HUES64 (cell line): Measurements from ENCODE around the gene FAXC.

Experiments used
- H3K27ac ChIP-seq: 2 replicates; pipeline ENCODE4 v1.7.0; 2013; ENCODE audit warnings: low read depth, low read length, inconsistent platforms
- H3K27me3 ChIP-seq: 2 replicates; pipeline ENCODE4 v1.6.1; 2013; ENCODE audit warnings: mild to moderate bottlenecking, low read length; ENCODE audit not compliant: insufficient read depth
- H3K36me3 ChIP-seq: 2 replicates; pipeline ENCODE4 v1.6.1; 2013; ENCODE audit warnings: mild to moderate bottlenecking, low read length; ENCODE audit not compliant: insufficient read depth
- H3K4me1 ChIP-seq: 2 replicates; pipeline ENCODE4 v1.6.1; 2013; ENCODE audit warnings: mild to moderate bottlenecking, low read length, moderate library complexity; ENCODE audit not compliant: insufficient read depth
- H3K4me3 ChIP-seq: 2 replicates; pipeline ENCODE4 v1.5.1; 2013; ENCODE audit warnings: mild to moderate bottlenecking, low read length, moderate library complexity
- H3K9ac ChIP-seq: 2 replicates; pipeline ENCODE4 v1.6.1; 2013; ENCODE audit warnings: mild to moderate bottlenecking, low read depth, low read length
- H3K9me3 ChIP-seq: 2 replicates; pipeline ENCODE4 v1.6.1; 2013; ENCODE audit warnings: low read depth, low read length; ENCODE audit not compliant: insufficient read depth
- WGBS: fragments of 150-250, 120-280 bp; methylation state at CpG from one replicate; pipeline ENCODE4 v1.1.7; 2013; ENCODE audit warnings: missing lambda C conversion rate; 5-methylcytosine and 5-hydroxymethylcytosine counted together

FAXC gene

DNA sequence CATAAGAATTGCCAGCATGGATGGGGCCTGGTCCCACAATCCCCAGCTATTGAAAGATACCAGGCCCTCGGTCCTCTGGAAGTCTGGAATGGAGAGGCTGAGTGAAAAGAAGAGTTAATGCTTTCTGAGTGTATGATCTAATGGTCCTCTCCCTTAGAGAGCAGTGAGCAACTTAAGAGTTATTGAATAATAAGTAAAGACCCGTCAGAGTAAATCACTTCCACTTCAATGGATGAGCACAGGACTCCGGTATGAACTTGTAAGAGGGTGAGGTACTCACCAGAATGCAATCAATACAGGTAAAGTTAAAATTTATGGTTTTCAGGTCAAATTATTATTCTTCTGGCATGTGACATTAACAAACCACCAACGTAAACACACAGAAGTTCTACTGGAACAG lies 39.9 kb downstream of the FAXC start:
- 96% methylated on average over 4 of the region's 4 CpGs for WGBS
- Histone ChIP-seq H3K9me3 (no peaks in the 10 kb centered on the region), H3K4me1 (peaks cover 6% of the 10 kb centered on the region), H3K27ac (no peak overlapping the region), H3K36me3 (peaks cover 3% of the 10 kb centered on the region; the same call in 1 of the 2 replicates), H3K4me3 (no peak overlapping the region), H3K9ac (no peak overlapping the region), H3K27me3 (no peaks in the 10 kb centered on the region)

DNA sequence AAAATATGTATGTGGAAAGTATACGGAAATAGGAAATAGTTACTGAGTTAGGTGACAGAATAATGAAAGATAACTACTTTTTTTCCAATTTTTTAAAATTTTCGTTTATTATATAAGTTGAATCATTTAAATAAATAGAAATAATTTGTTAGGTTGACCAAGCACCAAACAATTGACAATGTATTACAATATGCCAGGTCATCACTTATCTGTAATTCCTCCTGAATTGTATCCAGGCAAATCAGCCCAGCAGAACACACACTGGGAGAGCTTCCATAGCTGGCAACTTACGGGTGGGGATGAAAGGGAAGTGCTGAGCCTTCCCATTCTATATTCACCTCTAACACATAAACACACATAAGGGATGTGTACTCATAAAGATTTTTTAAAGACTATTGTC lies 40.7 kb downstream of the FAXC start:
- no peaks in the 10 kb centered on the region for H3K27me3 ChIP-seq
- H3K36me3 ChIP-seq, result 0 out of 2 replicates have a peak, but pooled peaks cover 3% of the 10 kb centered on the region
- H3K27ac ChIP-seq, result no peak overlapping the region
- no peak overlapping the region for H3K4me3 ChIP-seq
- H3K9ac ChIP-seq, result no peak overlapping the region
- H3K9me3 ChIP-seq, result no peaks in the 10 kb centered on the region
- no CpG with 5 or more reads among the region's 3 CpGs for WGBS
- H3K4me1 ChIP-seq, result peaks cover 6% of the 10 kb centered on the region

DNA sequence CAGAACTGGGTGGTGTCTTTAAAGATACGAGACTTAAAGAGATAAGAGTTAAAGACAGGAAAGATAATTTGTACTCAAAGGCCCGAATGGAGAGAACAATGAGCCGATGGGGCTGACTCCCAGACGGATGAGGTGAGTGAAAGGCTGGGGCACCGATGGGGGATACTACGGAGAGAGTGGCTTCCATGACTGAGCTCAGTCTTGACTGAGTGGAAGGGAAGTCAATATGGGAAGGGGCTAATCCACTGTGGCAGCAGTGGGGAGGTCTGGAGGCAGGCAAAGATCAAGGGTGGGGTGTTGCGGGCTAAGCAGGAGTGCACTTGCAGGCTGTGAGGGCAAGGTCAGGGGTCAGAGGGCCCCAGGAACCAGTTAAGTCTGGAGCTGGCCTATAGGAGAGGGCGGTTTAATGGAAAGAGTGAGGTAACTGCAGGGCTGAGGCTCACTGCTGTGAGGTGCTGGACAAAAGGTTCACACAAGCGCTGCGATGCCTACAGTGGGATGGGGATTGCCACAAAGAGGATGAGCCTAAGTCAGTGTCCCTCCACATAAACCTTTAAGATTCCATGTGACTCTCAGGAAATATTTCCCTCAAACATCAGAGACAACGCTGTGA lies 42.1 kb downstream of the FAXC start:
- 84% methylated on average over 10 of the region's 11 CpGs for WGBS
- 0 out of 2 replicates have a peak, but pooled peaks cover 3% of the 10 kb centered on the region for H3K36me3 ChIP-seq
- no peaks in the 10 kb centered on the region for H3K27me3 ChIP-seq
- no peak overlapping the region for H3K27ac ChIP-seq
- peaks cover 6% of the 10 kb centered on the region for H3K4me1 ChIP-seq
- no peak overlapping the region for H3K4me3 ChIP-seq
- H3K9me3 ChIP-seq, result no peaks in the 10 kb centered on the region
- no peak overlapping the region for H3K9ac ChIP-seq

DNA sequence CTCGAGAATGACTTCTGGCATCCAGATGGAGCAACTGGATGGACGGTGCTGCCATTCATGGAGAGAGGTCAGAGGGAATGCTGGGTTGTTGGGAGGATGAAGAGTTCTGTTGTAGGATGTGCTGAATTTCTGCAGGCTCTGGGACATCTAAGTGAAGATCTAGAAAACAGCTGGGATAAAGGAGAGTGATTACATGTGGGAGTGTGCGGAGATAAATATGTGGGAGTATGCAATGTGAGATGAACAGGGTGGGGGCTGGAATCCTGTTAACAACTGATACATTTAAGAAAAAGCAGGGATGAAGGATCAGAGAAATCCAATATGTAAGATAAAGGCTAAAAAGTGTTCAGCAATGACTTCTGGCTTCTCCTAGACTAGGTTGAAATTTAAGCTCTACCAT lies 43.1 kb downstream of the FAXC start:
- H3K4me1 ChIP-seq, result peaks cover 6% of the 10 kb centered on the region
- 0 out of 2 replicates have a peak, but pooled peaks cover 4% of the 10 kb centered on the region for H3K36me3 ChIP-seq
- WGBS, result 94% methylated on average over 3 of the region's 3 CpGs
- no peaks in the 10 kb centered on the region for H3K27me3 ChIP-seq
- H3K27ac ChIP-seq, result no peak overlapping the region
- H3K4me3 ChIP-seq, result no peak overlapping the region
- H3K9me3 ChIP-seq, result no peaks in the 10 kb centered on the region
- no peak overlapping the region for H3K9ac ChIP-seq

DNA sequence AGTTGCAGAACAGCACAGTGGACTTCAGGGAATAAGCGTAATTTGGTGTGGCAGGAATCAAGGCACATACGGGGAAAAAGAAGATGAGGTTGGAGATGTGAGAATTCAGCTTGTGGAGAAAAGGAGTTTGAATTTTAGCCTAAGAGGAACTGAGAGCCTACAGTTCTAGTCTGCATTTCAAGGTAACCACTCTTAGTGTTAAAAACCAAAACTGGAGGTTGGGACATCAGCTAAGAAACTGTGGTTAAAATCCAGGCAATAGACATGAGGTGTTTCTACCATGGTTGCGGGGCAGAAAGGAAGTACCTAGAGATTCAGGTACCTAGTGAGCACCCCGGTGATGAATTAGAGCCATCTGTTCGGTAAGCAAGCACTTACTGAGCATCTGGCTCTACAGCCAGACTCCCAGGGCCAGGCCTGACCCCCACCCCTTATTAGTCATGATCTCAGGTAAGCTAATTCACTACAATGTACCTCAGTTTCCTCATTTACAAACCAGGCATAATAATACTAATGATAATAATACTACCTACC lies 44.4 kb downstream of the FAXC start:
- Histone ChIP-seq H3K4me1 (peaks cover 6% of the 10 kb centered on the region), H3K27me3 (no peaks in the 10 kb centered on the region), H3K9ac (no peak overlapping the region), H3K9me3 (no peaks in the 10 kb centered on the region), H3K4me3 (no peak overlapping the region), H3K27ac (no peak overlapping the region), H3K36me3 (0 out of 2 replicates have a peak, but pooled peaks cover 4% of the 10 kb centered on the region)
- 96% methylated on average over 5 of the region's 5 CpGs for WGBS

DNA sequence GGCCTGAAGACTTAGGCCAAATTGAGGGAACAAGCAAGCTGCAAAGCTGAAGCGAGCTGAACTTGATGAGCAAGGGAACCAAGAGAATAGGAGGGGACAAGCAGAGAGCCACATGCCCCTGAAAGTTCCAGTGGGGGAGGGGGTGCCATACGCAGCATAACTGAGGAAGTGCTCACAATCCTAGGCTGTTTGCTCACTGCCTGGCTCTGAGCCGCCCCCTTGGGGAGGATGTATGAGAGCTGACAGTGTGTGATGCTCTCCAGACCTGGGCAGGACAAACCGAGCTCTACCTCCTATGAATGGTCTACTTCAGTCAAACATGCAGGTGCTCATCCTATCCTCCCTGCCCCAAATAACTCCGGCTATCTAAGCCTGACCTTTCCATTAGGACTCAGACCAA lies 52.1 kb downstream of the FAXC start:
- Histone ChIP-seq H3K9me3 (no peaks in the 10 kb centered on the region), H3K4me1 (no peaks in the 10 kb centered on the region), H3K4me3 (no peak overlapping the region), H3K27me3 (no peaks in the 10 kb centered on the region), H3K27ac (no peak overlapping the region), H3K36me3 (0 out of 2 replicates have a peak, but pooled peaks cover 4% of the 10 kb centered on the region), H3K9ac (no peak overlapping the region)
- WGBS, result 93% methylated on average over 5 of the region's 5 CpGs

DNA sequence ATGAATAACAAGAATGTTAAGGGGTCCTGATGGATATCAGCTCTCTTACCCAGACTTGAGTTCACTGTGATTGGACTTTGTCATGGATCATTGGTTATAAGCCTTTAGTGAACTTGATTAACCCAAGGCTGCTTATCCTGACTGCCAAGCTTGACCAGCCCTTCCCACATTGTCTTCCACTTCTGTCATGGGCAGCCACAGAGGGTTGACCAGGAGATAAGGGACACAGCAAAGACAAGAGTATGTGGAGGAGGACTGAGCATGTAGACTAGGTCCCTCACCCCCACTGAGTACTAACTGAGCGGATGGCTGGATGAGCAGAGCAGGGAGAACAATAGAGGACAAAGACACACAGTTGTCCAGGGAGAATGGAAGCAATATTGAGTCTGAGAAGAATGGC lies 52.5 kb downstream of the FAXC start:
- H3K36me3 ChIP-seq, result 0 out of 2 replicates have a peak, but pooled peaks cover 3% of the 10 kb centered on the region
- H3K27ac ChIP-seq, result no peak overlapping the region
- H3K9ac ChIP-seq, result no peak overlapping the region
- WGBS, result 95% methylated on average over 1 of the region's 1 CpG
- no peaks in the 10 kb centered on the region for H3K4me1 ChIP-seq
- no peaks in the 10 kb centered on the region for H3K9me3 ChIP-seq
- no peak overlapping the region for H3K4me3 ChIP-seq
- H3K27me3 ChIP-seq, result no peaks in the 10 kb centered on the region

DNA sequence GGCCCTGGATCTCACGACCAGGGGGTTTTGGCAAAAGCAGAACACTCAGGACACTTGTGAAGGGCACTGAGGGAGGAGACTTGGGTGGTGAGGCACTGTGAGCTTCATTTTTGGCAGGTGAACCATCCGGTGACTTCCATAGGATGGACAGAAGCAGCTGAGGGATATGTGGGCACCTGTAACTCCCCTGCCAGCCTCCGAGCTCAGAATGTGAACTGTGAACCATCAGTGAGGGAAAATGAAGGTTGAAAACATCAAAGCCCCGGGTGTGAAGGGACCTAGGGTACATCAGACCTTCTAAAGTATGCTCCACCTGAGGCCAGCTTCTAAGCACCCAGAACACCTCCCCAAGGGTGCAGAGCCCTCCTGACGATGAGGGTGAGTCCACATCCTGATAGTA lies 53.2 kb downstream of the FAXC start:
- Histone ChIP-seq H3K4me1 (no peaks in the 10 kb centered on the region), H3K9me3 (no peaks in the 10 kb centered on the region), H3K27me3 (no peaks in the 10 kb centered on the region), H3K4me3 (no peak overlapping the region), H3K9ac (no peak overlapping the region), H3K27ac (no peak overlapping the region), H3K36me3 (0 out of 2 replicates have a peak, but pooled peaks cover 2% of the 10 kb centered on the region)
- WGBS, result 94% methylated on average over 5 of the region's 5 CpGs

DNA sequence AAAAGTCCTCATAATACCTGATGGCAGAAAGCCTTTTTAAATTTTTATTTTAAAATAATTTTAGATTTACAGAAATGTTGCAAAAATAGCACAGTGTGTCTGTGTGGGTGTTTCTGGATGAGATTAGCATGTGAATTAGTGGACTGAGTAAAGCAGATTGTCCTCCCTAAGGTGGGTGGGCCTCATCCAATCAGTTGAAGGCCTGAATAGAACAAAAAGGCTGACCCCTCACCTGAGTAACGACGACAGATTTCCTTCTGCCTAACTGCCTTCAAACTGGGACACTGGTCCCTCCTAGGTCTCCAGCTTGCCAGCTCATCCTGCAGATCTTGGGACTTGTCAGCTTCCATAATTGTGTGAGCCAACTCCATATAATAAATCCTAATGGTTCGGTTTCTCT lies 54.2 kb downstream of the FAXC start:
- H3K27me3 ChIP-seq, result no peaks in the 10 kb centered on the region
- H3K9ac ChIP-seq, result no peak overlapping the region
- no peaks in the 10 kb centered on the region for H3K4me1 ChIP-seq
- H3K4me3 ChIP-seq, result no peak overlapping the region
- no peak overlapping the region for H3K27ac ChIP-seq
- no peaks in the 10 kb centered on the region for H3K9me3 ChIP-seq
- WGBS, result 96% methylated on average over 3 of the region's 3 CpGs
- 0 out of 2 replicates have a peak, but pooled peaks cover 5% of the 10 kb centered on the region for H3K36me3 ChIP-seq

DNA sequence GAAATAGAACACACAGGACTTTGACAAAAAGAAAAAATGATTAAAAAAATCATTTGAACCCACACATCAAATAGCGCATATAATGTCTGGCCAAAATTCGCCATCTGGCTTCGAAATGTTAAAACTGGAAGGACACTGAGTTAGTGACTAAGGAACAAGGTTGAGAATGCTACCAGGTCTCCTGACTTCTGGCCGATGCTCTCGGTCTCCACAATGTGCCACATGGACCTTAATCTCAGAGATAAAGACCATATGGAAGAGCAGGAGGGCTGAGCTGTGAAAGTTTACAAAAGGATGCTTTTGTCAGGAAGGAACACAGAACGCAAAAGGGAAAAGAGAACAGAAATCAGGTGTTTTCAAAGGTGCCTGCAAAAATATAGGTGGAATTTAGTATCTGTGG lies 54.7 kb downstream of the FAXC start:
- no peak overlapping the region for H3K9ac ChIP-seq
- 0 out of 2 replicates have a peak, but pooled peaks cover 5% of the 10 kb centered on the region for H3K36me3 ChIP-seq
- H3K27ac ChIP-seq, result no peak overlapping the region
- no peaks in the 10 kb centered on the region for H3K9me3 ChIP-seq
- no peaks in the 10 kb centered on the region for H3K27me3 ChIP-seq
- no peak overlapping the region for H3K4me3 ChIP-seq
- no peaks in the 10 kb centered on the region for H3K4me1 ChIP-seq
- 95% methylated on average over 6 of the region's 6 CpGs for WGBS

DNA sequence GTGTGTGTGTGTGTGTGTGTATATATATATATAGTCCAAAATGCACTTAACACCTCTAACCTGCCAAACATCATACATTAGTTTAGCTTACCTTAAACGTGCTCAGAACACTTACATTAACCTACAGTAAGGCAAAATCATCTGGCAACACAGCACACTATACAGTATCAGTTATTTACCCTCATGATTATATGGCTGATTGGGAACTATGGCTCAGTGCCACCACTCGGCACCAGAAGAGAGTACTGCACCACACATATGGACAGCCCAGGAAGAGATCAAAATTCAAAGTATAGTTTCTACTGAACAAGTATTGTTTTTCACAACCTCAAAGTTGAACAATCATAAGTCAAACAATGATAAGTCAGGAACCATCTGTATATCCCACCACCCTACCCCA lies 59.8 kb downstream of the FAXC start:
- peaks cover 5% of the 10 kb centered on the region; the same call in 1 of the 2 replicates for H3K36me3 ChIP-seq
- no peak overlapping the region for H3K27ac ChIP-seq
- no peak overlapping the region for H3K9ac ChIP-seq
- no peaks in the 10 kb centered on the region for H3K9me3 ChIP-seq
- H3K4me1 ChIP-seq, result peaks cover 9% of the 10 kb centered on the region
- WGBS, result 87% methylated on average over 2 of the region's 2 CpGs
- H3K27me3 ChIP-seq, result no peaks in the 10 kb centered on the region
- no peak overlapping the region for H3K4me3 ChIP-seq
